GM12878 (cell line): Measurements from ENCODE around the gene LMBR1. TPM values are rescaled to one million over a fixed set of nuclear protein-coding genes. Genes with fewer than 3 reads are reported as not detected.
A peak's percentile ranks its signal among the peaks of the same experiment; 100 is the strongest.

Experiments
- CREM ChIP-seq: IDR thresholded peaks from 2 replicates; pipeline ENCODE4 v1.6.1; 2014; ENCODE audit warnings: antibody characterized with exemption, low read depth
- E4F1 ChIP-seq: fragments of 450-650 bp; IDR thresholded peaks from 2 replicates; pipeline ENCODE4 v1.6.1; 2018; ENCODE audit warnings: borderline replicate concordance, mild to moderate bottlenecking; ENCODE audit not compliant: partially characterized antibody
- IKZF1 ChIP-seq: fragments of 450-650 bp; conservative IDR thresholded peaks from 2 replicates; pipeline ENCODE4 v1.6.1; 2017; ENCODE audit warnings: antibody characterized with exemption, mild to moderate bottlenecking
- JUNB ChIP-seq: IDR thresholded peaks from 2 replicates; pipeline ENCODE4 v1.6.1; 2016; ENCODE audit warnings: antibody characterized with exemption, mild to moderate bottlenecking
- KAT2A ChIP-seq: conservative IDR thresholded peaks from 2 replicates; pipeline ENCODE4 v1.6.1; 2011; ENCODE audit warnings: low read depth, low read length; ENCODE audit not compliant: control insufficient read depth
- MYC ChIP-seq: IDR thresholded peaks from 2 replicates; pipeline ENCODE4 v1.6.1; 2011; ENCODE audit warnings: mild to moderate bottlenecking, low read length, moderate library complexity, inconsistent platforms; ENCODE audit not compliant: insufficient read depth, insufficient replicate concordance, insufficient read length, severe bottlenecking
- NFXL1 ChIP-seq: fragments of 450-650 bp; IDR thresholded peaks from 2 replicates; pipeline ENCODE4 v1.6.1; 2017; ENCODE audit warnings: antibody characterized with exemption, mild to moderate bottlenecking, borderline replicate concordance
- NFYB ChIP-seq: IDR thresholded peaks from 2 replicates; pipeline ENCODE4 v1.6.1; 2011; ENCODE audit warnings: low read depth, mild to moderate bottlenecking, low read length, improper control_type of control experiment, moderate library complexity; ENCODE audit not compliant: insufficient read depth
- RAD51 ChIP-seq: fragments of 450-650 bp; IDR thresholded peaks from 2 replicates; pipeline ENCODE4 v1.6.1; 2016; ENCODE audit warnings: moderate library complexity, mild to moderate bottlenecking, inconsistent platforms
- RCOR1 ChIP-seq: conservative IDR thresholded peaks from 2 replicates; pipeline ENCODE4 v1.6.1; 2012; ENCODE audit warnings: low read depth, low read length, improper control_type of control experiment
- RELA ChIP-seq: fragments of 450-650 bp; IDR thresholded peaks from 2 replicates; pipeline ENCODE4 v1.8.0; 2014; ENCODE audit warnings: borderline replicate concordance; ENCODE audit not compliant: partially characterized antibody
- SMC3 ChIP-seq: IDR thresholded peaks from 2 replicates; pipeline ENCODE4 v1.6.1; 2011; ENCODE audit warnings: low read length, improper control_type of control experiment, borderline replicate concordance
- SPI1 ChIP-seq: IDR thresholded peaks from 2 replicates; pipeline ENCODE4 v1.6.1; 2011; ENCODE audit warnings: low read depth, mild to moderate bottlenecking, low read length, moderate library complexity, borderline replicate concordance; ENCODE audit not compliant: insufficient read depth
- ZNF274 ChIP-seq: IDR thresholded peaks from one replicate; pipeline ENCODE4 v1.8.0; 2011; ENCODE audit not compliant: insufficient read length, insufficient read depth
- polyA plus RNA-seq, 11 experiments: library from polyadenylated mRNA; depleted of rRNA in 4 of 11; unstranded in 6 of 11; stranded (reverse) in 5 of 11; fragments of >200 nt; fragmentation: Nextera tagmentation in 4 of 11; fragmentation: Illumina TruSeq in 1 of 11; extraction: Ambion mirVana in 4 of 11; extraction: Trizol in 1 of 11; gene quantifications; 1 replicate in 1 of 11; 2 replicates in 10 of 11; pipeline versions ENCODE4 v1.2.1 to v1.2.3, GENCODE V29; 2011 to 2016; ENCODE audit warnings: inconsistent platforms in 2 of 11, missing spikeins in 2 of 11, low read depth in 1 of 11
- total RNA-seq, 4 experiments: library from RNA; depleted of rRNA in 3 of 4; stranded (reverse); fragments of >200 nt in 3 of 4; fragmentation: Illumina TruSeq in 1 of 4; extraction: Trizol in 1 of 4; gene quantifications; 2 replicates each; pipeline versions ENCODE4 v1.2.1 to v1.2.3, GENCODE V29; 2013 to 2021
- TF ChIP-seq, protein P1 (sequence below): fragments of 450-650 bp; IDR thresholded peaks from 2 replicates; pipeline ENCODE4 v1.6.1; 2018; ENCODE audit warnings: mild to moderate bottlenecking, low read depth, moderate library complexity; ENCODE audit not compliant: partially characterized antibody
- TF ChIP-seq, protein P2 (sequence below): IDR thresholded peaks from 2 replicates; pipeline ENCODE4 v1.6.1; 2012; ENCODE audit warnings: mild to moderate bottlenecking, low read depth, low read length
- TF ChIP-seq, protein P3 (sequence below): IDR thresholded peaks from 2 replicates; pipeline ENCODE4 v1.6.1; 2011; ENCODE audit warnings: borderline replicate concordance, low read depth, mild to moderate bottlenecking, moderate library complexity, low read length; ENCODE audit not compliant: insufficient read depth, poor library complexity, severe bottlenecking

LMBR1 gene
- total and polyA plus RNA-seq, 10 of the 15 experiments (the other 5 are each of a cell fraction or from before 2014, with no cell fraction given) = 4.0 to 63.5 (median 28.8) TPM

- TF ChIP-seq, protein P1, sequence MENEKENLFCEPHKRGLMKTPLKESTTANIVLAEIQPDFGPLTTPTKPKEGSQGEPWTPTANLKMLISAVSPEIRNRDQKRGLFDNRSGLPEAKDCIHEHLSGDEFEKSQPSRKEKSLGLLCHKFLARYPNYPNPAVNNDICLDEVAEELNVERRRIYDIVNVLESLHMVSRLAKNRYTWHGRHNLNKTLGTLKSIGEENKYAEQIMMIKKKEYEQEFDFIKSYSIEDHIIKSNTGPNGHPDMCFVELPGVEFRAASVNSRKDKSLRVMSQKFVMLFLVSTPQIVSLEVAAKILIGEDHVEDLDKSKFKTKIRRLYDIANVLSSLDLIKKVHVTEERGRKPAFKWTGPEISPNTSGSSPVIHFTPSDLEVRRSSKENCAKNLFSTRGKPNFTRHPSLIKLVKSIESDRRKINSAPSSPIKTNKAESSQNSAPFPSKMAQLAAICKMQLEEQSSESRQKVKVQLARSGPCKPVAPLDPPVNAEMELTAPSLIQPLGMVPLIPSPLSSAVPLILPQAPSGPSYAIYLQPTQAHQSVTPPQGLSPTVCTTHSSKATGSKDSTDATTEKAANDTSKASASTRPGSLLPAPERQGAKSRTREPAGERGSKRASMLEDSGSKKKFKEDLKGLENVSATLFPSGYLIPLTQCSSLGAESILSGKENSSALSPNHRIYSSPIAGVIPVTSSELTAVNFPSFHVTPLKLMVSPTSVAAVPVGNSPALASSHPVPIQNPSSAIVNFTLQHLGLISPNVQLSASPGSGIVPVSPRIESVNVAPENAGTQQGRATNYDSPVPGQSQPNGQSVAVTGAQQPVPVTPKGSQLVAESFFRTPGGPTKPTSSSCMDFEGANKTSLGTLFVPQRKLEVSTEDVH = no peak
- no peak for TF ChIP-seq SMC3
- TF ChIP-seq RCOR1 = no peak
- TF ChIP-seq NFYB = no peak
- TF ChIP-seq MYC = no peak
- TF ChIP-seq KAT2A = no peak
- TF ChIP-seq ZNF274 = no peak
- TF ChIP-seq, protein P2, sequence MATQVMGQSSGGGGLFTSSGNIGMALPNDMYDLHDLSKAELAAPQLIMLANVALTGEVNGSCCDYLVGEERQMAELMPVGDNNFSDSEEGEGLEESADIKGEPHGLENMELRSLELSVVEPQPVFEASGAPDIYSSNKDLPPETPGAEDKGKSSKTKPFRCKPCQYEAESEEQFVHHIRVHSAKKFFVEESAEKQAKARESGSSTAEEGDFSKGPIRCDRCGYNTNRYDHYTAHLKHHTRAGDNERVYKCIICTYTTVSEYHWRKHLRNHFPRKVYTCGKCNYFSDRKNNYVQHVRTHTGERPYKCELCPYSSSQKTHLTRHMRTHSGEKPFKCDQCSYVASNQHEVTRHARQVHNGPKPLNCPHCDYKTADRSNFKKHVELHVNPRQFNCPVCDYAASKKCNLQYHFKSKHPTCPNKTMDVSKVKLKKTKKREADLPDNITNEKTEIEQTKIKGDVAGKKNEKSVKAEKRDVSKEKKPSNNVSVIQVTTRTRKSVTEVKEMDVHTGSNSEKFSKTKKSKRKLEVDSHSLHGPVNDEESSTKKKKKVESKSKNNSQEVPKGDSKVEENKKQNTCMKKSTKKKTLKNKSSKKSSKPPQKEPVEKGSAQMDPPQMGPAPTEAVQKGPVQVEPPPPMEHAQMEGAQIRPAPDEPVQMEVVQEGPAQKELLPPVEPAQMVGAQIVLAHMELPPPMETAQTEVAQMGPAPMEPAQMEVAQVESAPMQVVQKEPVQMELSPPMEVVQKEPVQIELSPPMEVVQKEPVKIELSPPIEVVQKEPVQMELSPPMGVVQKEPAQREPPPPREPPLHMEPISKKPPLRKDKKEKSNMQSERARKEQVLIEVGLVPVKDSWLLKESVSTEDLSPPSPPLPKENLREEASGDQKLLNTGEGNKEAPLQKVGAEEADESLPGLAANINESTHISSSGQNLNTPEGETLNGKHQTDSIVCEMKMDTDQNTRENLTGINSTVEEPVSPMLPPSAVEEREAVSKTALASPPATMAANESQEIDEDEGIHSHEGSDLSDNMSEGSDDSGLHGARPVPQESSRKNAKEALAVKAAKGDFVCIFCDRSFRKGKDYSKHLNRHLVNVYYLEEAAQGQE = no peak
- no peak for TF ChIP-seq IKZF1
- TF ChIP-seq SPI1 = peak; percentile 39
- TF ChIP-seq RAD51 = no peak
- no peak; the same call in 1 of the 2 replicates for TF ChIP-seq JUNB
- TF ChIP-seq NFXL1 = no peak
- TF ChIP-seq, protein P3, sequence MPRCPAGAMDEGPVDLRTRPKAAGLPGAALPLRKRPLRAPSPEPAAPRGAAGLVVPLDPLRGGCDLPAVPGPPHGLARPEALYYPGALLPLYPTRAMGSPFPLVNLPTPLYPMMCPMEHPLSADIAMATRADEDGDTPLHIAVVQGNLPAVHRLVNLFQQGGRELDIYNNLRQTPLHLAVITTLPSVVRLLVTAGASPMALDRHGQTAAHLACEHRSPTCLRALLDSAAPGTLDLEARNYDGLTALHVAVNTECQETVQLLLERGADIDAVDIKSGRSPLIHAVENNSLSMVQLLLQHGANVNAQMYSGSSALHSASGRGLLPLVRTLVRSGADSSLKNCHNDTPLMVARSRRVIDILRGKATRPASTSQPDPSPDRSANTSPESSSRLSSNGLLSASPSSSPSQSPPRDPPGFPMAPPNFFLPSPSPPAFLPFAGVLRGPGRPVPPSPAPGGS = no peak
- TF ChIP-seq RELA = no peak
- peak; percentile 16; the same call in 1 of the 2 replicates for TF ChIP-seq CREM
- no peak for TF ChIP-seq E4F1
Observed at GRCh38 chr7:156896388-156897022, 3.5 kb upstream of the LMBR1 start (continued).
